Ascending aorta (tissue), 2 donors: ENCODE results near the gene ASPDH. TPM values are rescaled to one million over a fixed set of nuclear protein-coding genes. Genes with fewer than 3 reads are reported as not detected.
"Not testable (repeated sequence)": the region's sequence is repeated elsewhere in the genome, so short reads cannot be mapped to it uniquely, and the experiment has no call there.

Source experiments
- DNase-seq, 2 donors: peaks; one replicate each; pipeline ENCODE4 v3.0.0-alpha.2; 2019; ENCODE audit warnings: low spot score in 2 of 2
- H3K27ac ChIP-seq, 2 donors: fragments of 200-600 bp; sonication (generic); one replicate each; pipeline ENCODE4 v1.5.1; 2016 to 2017; ENCODE audit warnings: mild to moderate bottlenecking in 1 of 2
- H3K27me3 ChIP-seq: fragments of 200-600 bp; sonication (generic); one replicate; pipeline ENCODE4 v1.5.1; 2017
- H3K36me3 ChIP-seq, 2 donors: fragments of 200-600 bp; sonication (generic); one replicate each; pipeline ENCODE4 v1.5.1; 2016
- H3K4me1 ChIP-seq, 2 donors: fragments of 200-600 bp; sonication (generic); one replicate each; pipeline ENCODE4 v1.5.1; 2016 to 2017; ENCODE audit warnings: mild to moderate bottlenecking in 1 of 2
- H3K4me3 ChIP-seq, 2 donors: fragments of 200-600 bp; sonication (generic); one replicate each; pipeline ENCODE4 v1.5.1; 2016 to 2017; ENCODE audit warnings: mild to moderate bottlenecking in 1 of 2
- H3K9me3 ChIP-seq, 2 donors: fragments of 200-600 bp; sonication (generic); one replicate each; pipeline ENCODE4 v1.5.1; 2016
- CTCF ChIP-seq, 3 experiments: fragments of 200-600 bp in 2 of 3; fragments of 450-650 bp in 1 of 3; sonication (generic) in 2 of 3; IDR thresholded peaks; one replicate each; pipeline ENCODE4 v1.5.1; 2016 to 2019; ENCODE audit warnings: antibody characterized with exemption in 3 of 3, mild to moderate bottlenecking in 1 of 3, moderate library complexity in 1 of 3
- intact Hi-C: fragments of 100-400 bp; cut with DNase I; formaldehyde crosslinking; loops from one replicate; pipeline ENCODE4 v1.15.1; 2023
- total RNA-seq: library from RNA; depleted of rRNA; stranded (reverse); fragments of >200 nt; gene quantifications from one replicate; pipeline ENCODE4 v1.1.0, GENCODE V29; 2016

Gene ASPDH
- total RNA-seq, 1 donor from 2014 or later, result not detected

DNA sequence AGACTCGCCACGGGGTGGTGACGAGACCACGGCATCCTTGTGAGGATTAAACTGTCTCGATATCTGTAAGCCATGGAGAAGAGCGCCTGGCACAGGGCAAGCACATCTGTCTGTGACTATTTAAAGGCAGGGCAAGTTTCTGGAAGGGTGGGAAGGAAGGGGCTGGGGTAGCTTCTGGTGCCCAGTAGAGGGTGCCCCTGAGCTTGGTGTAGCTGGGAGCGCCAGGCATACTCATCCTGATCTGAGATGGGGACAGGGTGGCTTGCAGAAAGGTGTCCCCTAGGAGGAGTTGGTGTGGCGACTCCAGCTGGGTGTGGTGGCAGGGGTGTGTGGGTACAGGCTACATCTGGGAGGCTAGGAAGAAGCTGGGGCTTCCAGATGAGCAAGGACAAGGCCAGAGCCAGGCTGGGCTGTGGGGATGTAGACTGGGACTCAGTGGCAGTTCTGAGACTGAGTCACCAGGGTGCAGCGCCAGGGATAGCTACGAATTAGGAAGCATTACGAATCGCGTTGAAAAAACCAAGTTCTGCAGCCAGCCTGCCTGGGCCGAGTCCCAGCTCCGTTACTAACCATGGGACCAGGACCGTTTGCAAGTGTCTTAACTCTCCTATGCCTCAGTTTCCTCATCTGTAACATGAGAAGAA, 23.1 kb upstream of the ASPDH start:
- no peaks in the 10 kb centered on the region for H3K27me3 ChIP-seq
- H3K27ac ChIP-seq, result no peak overlapping the region
- H3K4me3 ChIP-seq, result no peak overlapping the region
- no peak for TF ChIP-seq CTCF (IDR thresholded peaks at IDR 0.05)
- no peaks in the 10 kb centered on the region for H3K4me1 ChIP-seq
- peaks cover 0 to 11% of the 10 kb centered on the region in 2 donors for H3K9me3 ChIP-seq
- intact Hi-C loops, result no loop called here
- H3K36me3 ChIP-seq, result no peaks in the 10 kb centered on the region
- no peak for DNase-seq

GRCh38 chr19:50535672-50536187, 22.0 kb upstream of the ASPDH start:
- TF ChIP-seq CTCF (IDR thresholded peaks at IDR 0.05), result no peak
- H3K27ac ChIP-seq, result no peak overlapping the region
- no peaks in the 10 kb centered on the region for H3K27me3 ChIP-seq
- H3K9me3 ChIP-seq, result peaks cover 0 to 11% of the 10 kb centered on the region in 2 donors
- no peaks in the 10 kb centered on the region for H3K36me3 ChIP-seq
- H3K4me1 ChIP-seq, result no peaks in the 10 kb centered on the region
- H3K4me3 ChIP-seq, result no peak overlapping the region
- DNase-seq, result no peak
- intact Hi-C loops, result no loop called here

DNA sequence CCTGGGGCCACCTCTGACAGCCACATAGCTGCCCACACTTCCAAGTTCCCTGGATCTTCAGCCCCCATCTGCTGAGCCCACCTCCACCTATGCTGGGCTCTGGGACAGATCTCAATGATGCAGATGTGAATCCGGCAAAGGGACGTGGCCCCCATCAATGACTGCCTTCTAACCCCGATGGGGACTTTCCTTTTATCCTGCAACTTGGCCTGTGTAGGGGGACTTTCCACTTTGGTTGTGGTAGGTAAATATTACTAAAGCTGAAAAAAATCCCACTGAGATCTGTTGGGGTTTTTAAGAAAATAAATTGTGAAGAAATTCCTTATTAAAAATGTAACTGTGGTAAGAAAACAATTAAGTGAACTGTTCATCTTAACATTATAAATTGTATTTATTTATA, 20.8 kb upstream of the ASPDH start:
- no peaks in the 10 kb centered on the region for H3K27me3 ChIP-seq
- peaks cover 0 to 11% of the 10 kb centered on the region in 2 donors for H3K9me3 ChIP-seq
- intact Hi-C loops, result no loop called here
- no peaks in the 10 kb centered on the region for H3K36me3 ChIP-seq
- H3K27ac ChIP-seq, result no peak overlapping the region
- no peaks in the 10 kb centered on the region for H3K4me1 ChIP-seq
- DNase-seq, result no peak
- no peak overlapping the region for H3K4me3 ChIP-seq
- TF ChIP-seq CTCF (IDR thresholded peaks at IDR 0.05), result no peak

DNA sequence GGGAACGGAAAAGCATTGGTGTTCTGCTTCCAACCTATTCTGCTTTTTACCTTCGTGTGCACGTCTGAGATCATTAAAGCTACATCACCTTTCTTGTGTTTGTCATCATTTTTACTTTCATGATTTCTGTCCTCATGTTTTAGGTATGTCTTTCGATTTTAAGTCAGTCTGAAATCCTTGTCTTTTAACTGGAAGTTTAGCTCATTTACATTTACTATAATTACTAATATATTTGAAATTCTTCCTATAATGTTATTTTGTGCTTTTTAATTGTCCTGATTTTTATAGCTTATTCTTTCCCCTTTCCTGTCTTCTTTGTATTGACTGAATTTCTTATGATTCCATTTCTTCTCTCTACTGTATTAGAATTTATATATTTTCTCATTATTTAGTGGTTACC, 19.2 kb upstream of the ASPDH start:
- Histone ChIP-seq H3K27me3 (no peaks in the 10 kb centered on the region), H3K4me3 (no peak overlapping the region), H3K9me3 (peaks cover 0 to 11% of the 10 kb centered on the region in 2 donors), H3K27ac (no peak overlapping the region), H3K36me3 (no peaks in the 10 kb centered on the region), H3K4me1 (no peaks in the 10 kb centered on the region)
- no peak for DNase-seq
- no peak for TF ChIP-seq CTCF (IDR thresholded peaks at IDR 0.05)
- intact Hi-C loops, result no loop called here

GRCh38 chr19:50531171-50531612, 17.5 kb upstream of the ASPDH start:
- Histone ChIP-seq H3K4me1 (no peaks in the 10 kb centered on the region), H3K27me3 (no peaks in the 10 kb centered on the region), H3K36me3 (no peaks in the 10 kb centered on the region), H3K4me3 (no peak overlapping the region), H3K27ac (no peak overlapping the region), H3K9me3 (peaks cover 0 to 11% of the 10 kb centered on the region in 2 donors)
- no peak for TF ChIP-seq CTCF (IDR thresholded peaks at IDR 0.05)
- no peak for DNase-seq
- intact Hi-C loops, result no loop called here

- H3K4me3 ChIP-seq, intact Hi-C loops, H3K36me3 ChIP-seq, DNase-seq, H3K4me1 ChIP-seq, H3K27ac ChIP-seq, H3K9me3 ChIP-seq, H3K27me3 ChIP-seq: not testable (repeated sequence)
Observed at GRCh38 chr19:50528052-50528451, 14.3 kb upstream of the ASPDH start.
